Cardiac muscle cell (in vitro differentiated cells and primary cell): ENCODE results near the gene TBC1D8. TPM values are rescaled to one million over a fixed set of nuclear protein-coding genes. Genes with fewer than 3 reads are reported as not detected.

Experiments used
- DNase-seq, 2 donors: peaks; one replicate each; pipeline versions ENCODE4 v3.0.0 to v3.0.0-alpha.2; 2010 to 2017; ENCODE audit warnings: low read depth in 1 of 2, low spot score in 1 of 2
- H3K27ac ChIP-seq: fragments of 200-600 bp; sonication (generic); 2 replicates; pipeline ENCODE4 v1.5.1; 2016
- H3K27me3 ChIP-seq: fragments of 200-600 bp; sonication (generic); 2 replicates; pipeline ENCODE4 v1.6.0; 2016; ENCODE audit warnings: control low read depth
- H3K36me3 ChIP-seq: fragments of 200-600 bp; sonication (generic); 2 replicates; pipeline ENCODE4 v1.5.1; 2016; ENCODE audit warnings: control low read depth
- H3K4me1 ChIP-seq: fragments of 200-600 bp; sonication (generic); 2 replicates; pipeline ENCODE4 v1.8.1; 2017; ENCODE audit warnings: low read depth, mild to moderate bottlenecking, mixed run types
- H3K4me3 ChIP-seq: fragments of 200-600 bp; sonication (generic); 2 replicates; pipeline ENCODE4 v1.5.1; 2016; ENCODE audit warnings: mild to moderate bottlenecking
- H3K9me3 ChIP-seq: fragments of 200-600 bp; sonication (generic); 2 replicates; pipeline ENCODE4 v1.5.1; 2017; ENCODE audit warnings: low read depth, mild to moderate bottlenecking, control low read depth
- polyA plus RNA-seq: library from polyadenylated mRNA; unstranded; fragments of >200 nt; fragmentation: Nextera tagmentation; extraction: Ambion mirVana; gene quantifications from 2 replicates; pipeline ENCODE4 v1.2.1, GENCODE V29; 2016
- total RNA-seq: library from RNA; depleted of rRNA; stranded (reverse); fragments of >200 nt; gene quantifications from 2 replicates; pipeline ENCODE4 v1.2.3, GENCODE V29; 2016
- TF ChIP-seq, protein P1 (sequence below): IDR thresholded peaks from 2 replicates; pipeline ENCODE4 v1.5.1; 2012; ENCODE audit warnings: low read depth, mild to moderate bottlenecking, low read length

Gene TBC1D8
- total and polyA plus RNA-seq, 2 experiments from 2014 or later: 15.2 to 23.2 TPM

- TF ChIP-seq, protein P1, sequence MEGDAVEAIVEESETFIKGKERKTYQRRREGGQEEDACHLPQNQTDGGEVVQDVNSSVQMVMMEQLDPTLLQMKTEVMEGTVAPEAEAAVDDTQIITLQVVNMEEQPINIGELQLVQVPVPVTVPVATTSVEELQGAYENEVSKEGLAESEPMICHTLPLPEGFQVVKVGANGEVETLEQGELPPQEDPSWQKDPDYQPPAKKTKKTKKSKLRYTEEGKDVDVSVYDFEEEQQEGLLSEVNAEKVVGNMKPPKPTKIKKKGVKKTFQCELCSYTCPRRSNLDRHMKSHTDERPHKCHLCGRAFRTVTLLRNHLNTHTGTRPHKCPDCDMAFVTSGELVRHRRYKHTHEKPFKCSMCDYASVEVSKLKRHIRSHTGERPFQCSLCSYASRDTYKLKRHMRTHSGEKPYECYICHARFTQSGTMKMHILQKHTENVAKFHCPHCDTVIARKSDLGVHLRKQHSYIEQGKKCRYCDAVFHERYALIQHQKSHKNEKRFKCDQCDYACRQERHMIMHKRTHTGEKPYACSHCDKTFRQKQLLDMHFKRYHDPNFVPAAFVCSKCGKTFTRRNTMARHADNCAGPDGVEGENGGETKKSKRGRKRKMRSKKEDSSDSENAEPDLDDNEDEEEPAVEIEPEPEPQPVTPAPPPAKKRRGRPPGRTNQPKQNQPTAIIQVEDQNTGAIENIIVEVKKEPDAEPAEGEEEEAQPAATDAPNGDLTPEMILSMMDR: no peak
- DNase-seq: peak; percentile 24 to 72
- no peak overlapping the region for H3K27ac ChIP-seq
- H3K4me3 ChIP-seq: no peak overlapping the region
- H3K36me3 ChIP-seq: no peaks in the 10 kb centered on the region
- no peaks in the 10 kb centered on the region for H3K9me3 ChIP-seq
- peaks cover 22% of the 10 kb centered on the region for H3K4me1 ChIP-seq
- no peaks in the 10 kb centered on the region for H3K27me3 ChIP-seq
These were observed 5.8 kb downstream of the TBC1D8 start for GRCh38 chr2:101145406-101145805.

GRCh38 chr2:101142163-101142562 lies 9.0 kb downstream of the TBC1D8 start:
- TF ChIP-seq, protein P1: no peak
- Histone ChIP-seq H3K36me3 (no peaks in the 10 kb centered on the region), H3K4me1 (peaks cover 28% of the 10 kb centered on the region), H3K27ac (no peak overlapping the region), H3K4me3 (no peak overlapping the region), H3K27me3 (no peaks in the 10 kb centered on the region), H3K9me3 (no peaks in the 10 kb centered on the region)
- no peak for DNase-seq

GRCh38 chr2:101140978-101141655 lies 10.1 kb downstream of the TBC1D8 start:
- TF ChIP-seq, protein P1: no peak
- no peak overlapping the region for H3K27ac ChIP-seq

GRCh38 chr2:101140237-101140636 lies 10.9 kb downstream of the TBC1D8 start:
- peaks cover 21% of the 10 kb centered on the region for H3K4me1 ChIP-seq
- no peaks in the 10 kb centered on the region for H3K9me3 ChIP-seq
- TF ChIP-seq, protein P1: no peak

More at GRCh38 chr2:101140978-101141655, 10.1 kb downstream of the TBC1D8 start:
- no peak for DNase-seq
- H3K27me3 ChIP-seq: no peaks in the 10 kb centered on the region
- no peak overlapping the region for H3K4me3 ChIP-seq
- H3K4me1 ChIP-seq: peaks cover 28% of the 10 kb centered on the region
- no peaks in the 10 kb centered on the region for H3K9me3 ChIP-seq
- H3K36me3 ChIP-seq: no peaks in the 10 kb centered on the region

GRCh38 chr2:101139495-101139894 lies 11.7 kb downstream of the TBC1D8 start:
- peaks cover 16% of the 10 kb centered on the region for H3K4me1 ChIP-seq
- H3K27me3 ChIP-seq: no peaks in the 10 kb centered on the region
- no peak overlapping the region for H3K4me3 ChIP-seq
- H3K27ac ChIP-seq: no peak overlapping the region
- TF ChIP-seq, protein P1: no peak
- DNase-seq: no peak
- no peaks in the 10 kb centered on the region for H3K36me3 ChIP-seq
- H3K9me3 ChIP-seq: no peaks in the 10 kb centered on the region

More at GRCh38 chr2:101140237-101140636, 10.9 kb downstream of the TBC1D8 start:
- Histone ChIP-seq H3K4me3 (no peak overlapping the region), H3K27me3 (no peaks in the 10 kb centered on the region), H3K36me3 (no peaks in the 10 kb centered on the region), H3K27ac (no peak overlapping the region)
- peak in 1 of 2 donors; percentile 49 for DNase-seq
